RKO (cell line): ENCODE measurements around the gene SIKE1.
"Not testable (repeated sequence)": the region's sequence is repeated elsewhere in the genome, so short reads cannot be mapped to it uniquely, and the experiment has no call there.

Experiments
- DNase-seq: peaks from one replicate; pipeline ENCODE4 v3.0.0-alpha.2; 2016; ENCODE audit warnings: low spot score

SIKE1 gene

GRCh38 chr1:114755006-114755931, 25.2 kb downstream of the SIKE1 start:
- peak; percentile 18 for DNase-seq

DNA sequence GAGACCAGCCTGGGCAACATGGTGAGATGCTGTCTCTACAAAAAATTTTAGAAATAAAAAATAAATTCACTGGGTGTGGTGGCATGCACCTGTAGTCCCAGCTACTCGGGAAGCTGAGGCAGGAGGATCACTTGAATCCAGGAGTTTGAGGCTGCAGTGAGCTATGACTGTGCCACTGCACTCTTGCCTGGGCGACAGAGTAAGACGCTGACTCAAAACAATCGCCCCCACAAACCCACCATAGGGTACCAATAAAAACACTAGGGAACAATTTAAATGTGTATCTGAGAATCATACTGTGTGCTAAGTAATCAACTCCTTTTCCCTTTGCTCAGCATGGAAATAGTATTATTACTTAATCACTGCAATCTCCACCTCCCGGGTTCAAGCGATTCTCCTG, 26.8 kb downstream of the SIKE1 start:
- DNase-seq, result not testable (repeated sequence)

- DNase-seq, result no peak
Measured at GRCh38 chr1:114753143-114753542, 27.3 kb downstream of the SIKE1 start.

- no peak for DNase-seq
Measured at GRCh38 chr1:114750780-114751179, 29.7 kb downstream of the SIKE1 start.

DNA sequence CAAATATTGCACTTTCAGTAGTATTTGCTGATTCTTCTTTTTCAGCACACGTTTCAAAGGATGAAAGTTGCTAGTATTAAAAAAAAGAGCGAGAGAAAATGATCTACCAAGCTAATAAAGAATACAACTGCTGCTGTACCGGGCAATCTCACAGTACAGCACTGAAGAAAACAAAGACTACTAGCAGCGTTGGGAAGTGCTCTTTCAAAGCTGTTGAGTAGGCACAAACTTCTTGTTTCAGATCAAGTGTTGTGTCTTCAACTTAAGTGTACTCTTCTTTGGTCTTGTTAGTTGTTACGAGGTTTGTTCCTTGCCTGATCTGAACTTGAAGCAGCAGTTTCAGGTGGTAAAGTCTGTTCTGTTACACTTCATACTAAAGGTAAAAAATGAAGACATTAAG, 30.6 kb downstream of the SIKE1 start:
- DNase-seq, result no peak

DNA sequence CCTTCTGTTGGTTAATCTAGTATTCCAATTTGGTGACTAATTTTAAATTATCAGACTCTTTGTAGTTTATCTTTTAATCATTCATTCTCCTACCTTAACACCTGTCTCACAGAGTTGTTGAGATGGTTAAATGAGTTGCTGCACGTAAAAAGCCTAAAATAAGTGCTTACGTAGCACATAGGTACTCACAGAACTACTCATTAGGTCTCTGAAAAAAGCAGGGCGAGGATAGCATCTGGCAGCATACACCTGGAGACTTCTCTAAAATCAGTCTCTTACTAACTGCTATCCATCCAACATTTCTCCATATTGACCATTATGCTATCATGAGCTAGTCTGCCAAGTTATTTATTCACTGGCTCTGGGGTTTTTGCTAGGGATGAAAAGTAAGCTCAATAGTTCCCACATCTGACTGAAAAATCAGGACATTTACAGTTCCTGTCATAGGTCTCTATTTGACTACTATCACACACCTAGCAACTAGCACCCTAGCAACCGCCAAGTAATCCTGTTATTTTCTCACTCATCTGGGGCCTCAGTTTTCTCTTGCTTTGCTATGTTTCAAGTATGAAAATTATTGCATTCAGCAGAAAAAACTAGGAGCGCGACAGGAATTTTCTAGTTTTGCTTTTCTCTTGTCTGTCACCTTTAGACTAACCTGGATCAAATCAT, 33.9 kb downstream of the SIKE1 start:
- no peak for DNase-seq

DNA sequence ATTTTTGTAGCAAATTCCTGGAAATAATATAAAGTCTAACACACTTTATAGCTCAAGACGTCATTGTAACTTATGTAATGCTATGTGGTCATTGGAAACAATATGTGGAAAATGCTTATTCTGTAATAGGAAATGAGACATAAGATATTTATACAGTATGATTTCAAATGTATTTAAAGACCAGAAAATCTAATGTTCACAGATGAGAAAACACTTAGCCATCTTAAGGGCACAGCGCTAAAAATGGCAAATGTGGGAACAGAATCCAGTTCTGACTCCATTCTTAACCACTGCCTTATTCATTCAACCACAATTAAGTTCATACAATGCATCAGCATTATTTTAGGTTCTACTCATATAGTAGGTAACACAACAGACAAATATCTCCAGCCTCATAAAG, 35.2 kb downstream of the SIKE1 start:
- peak; percentile 9 for DNase-seq

DNA sequence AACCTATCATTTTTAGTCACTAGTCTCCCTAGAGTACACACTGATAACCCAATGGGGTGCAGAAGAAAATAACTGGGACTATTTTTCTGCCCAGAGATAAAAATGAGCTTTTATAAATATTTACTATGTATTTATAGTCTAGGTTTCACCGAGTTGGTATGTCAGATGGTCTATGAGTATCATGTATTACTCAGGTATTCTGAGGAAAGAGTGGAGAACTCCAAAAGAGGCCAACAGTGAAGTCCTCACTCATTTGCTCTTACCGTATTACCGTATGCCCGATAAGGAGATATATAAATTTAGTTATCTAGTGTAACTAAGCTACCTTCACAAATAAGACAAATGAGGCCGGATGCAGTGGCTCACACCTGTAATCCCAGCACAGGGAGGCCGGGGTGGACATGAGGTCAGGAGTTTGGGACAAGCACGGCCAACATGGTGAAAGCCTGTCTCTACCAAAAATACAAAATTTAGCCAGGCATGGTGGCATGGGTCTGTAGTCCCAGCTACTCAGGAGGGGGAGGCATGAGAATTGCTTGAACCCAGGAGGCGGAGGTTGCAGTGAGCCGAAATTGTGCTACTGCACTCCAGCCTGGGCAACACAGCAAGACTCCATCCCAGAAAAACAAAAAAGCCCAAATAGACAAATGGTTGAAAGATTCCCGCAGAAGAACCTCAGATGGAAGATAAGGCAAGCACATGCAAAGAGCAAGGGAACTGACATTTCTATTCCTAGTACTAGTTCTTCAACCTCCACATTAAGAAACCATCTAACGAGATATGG, 38.3 kb downstream of the SIKE1 start:
- DNase-seq, result no peak

GRCh38 chr1:114740331-114740730, 40.2 kb downstream of the SIKE1 start:
- no peak for DNase-seq

- DNase-seq, result no peak
Measured at GRCh38 chr1:114737314-114737849, 43.1 kb downstream of the SIKE1 start.

GRCh38 chr1:114735479-114735878, 45.0 kb downstream of the SIKE1 start:
- DNase-seq, result no peak

GRCh38 chr1:114729782-114730181, 50.7 kb downstream of the SIKE1 start:
- DNase-seq, result no peak

DNA sequence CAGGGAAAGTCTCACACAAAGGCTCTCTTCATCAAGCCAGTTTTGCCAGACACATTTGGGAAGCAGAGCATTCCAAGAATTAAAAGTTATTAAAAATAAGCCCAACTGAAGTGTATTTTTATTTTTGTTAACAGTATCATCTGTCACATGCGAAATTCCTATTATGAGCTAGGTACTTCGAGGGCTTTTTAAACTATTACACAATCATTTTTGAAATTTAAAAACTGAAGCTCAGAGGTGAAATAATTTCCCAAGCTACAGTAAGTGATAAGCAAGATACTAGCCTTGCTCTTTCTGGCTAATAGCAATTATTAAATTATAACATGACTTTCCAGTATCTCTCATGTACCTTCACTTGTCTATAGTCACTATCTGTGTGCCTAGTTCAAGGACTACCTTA, 51.9 kb downstream of the SIKE1 start:
- DNase-seq, result no peak

DNA sequence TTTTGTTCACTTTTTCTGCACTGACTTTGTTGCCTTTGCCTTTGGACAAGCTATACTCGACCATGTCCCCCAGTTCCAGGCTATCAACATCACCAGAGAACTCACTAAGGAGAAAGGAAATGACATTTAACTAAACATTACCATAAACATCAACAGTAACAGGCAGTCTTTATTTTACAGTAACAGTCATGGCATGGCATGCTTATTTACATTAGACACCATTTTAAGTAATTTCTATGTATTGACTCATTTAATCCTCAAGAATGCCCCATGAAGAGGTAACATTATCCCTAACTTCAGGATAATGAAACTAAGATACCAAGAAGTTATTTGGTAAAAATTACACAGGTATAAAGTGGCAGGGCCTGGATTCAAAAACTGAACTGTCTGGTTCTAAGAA, 55.3 kb downstream of the SIKE1 start:
- DNase-seq, result no peak

GRCh38 chr1:114723915-114724314, 56.6 kb downstream of the SIKE1 start:
- DNase-seq, result no peak

DNA sequence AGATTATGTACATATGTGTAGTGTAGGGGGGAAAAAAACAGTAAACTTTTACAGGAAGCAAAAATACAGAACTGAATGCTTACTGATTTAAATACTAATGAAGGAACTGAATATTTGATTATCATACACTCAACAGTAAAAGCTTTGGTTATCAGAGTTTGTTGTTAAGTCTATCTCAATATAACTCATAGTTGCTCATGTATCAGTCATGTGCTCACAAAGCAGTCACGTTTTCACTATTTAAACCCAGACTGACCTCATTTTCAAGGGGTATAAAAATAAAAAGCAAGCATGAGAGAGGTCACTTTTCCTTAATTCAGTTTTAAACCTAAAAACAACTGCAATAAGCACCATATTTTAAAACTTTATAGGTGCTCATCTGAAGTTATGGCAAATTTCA, 57.0 kb downstream of the SIKE1 start:
- DNase-seq, result no peak

DNA sequence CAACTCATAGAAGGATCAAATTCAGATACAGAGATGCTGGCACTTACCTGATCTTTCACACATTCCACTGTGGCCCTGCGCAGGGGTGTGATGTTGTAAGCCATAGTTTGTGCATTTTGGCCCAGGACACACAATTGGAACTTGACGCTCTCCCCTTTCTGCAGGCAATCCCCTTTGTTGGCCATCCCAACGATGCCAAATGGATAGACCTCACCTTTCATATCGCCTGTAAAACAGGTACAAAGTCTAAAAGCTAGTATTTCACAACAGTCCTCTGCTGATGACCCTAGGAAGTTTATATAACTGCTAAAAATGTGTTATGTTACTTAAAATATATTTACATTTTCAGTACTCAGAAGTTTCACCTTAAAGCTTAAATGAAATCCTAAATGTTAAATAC, 60.0 kb downstream of the SIKE1 start:
- no peak for DNase-seq
